MM.1S (cell line): ENCODE results near the gene NPLOC4.

Experiments used
- DNase-seq: peaks from one replicate; pipeline ENCODE4 v3.0.0-alpha.2; 2015
- H2AFZ ChIP-seq: fragments of 300-600 bp; sonication (generic); 2 replicates; pipeline ENCODE4 v1.6.0; 2016; ENCODE audit warnings: antibody characterized with exemption, low read length
- H3F3A ChIP-seq: fragments of 300-600 bp; sonication (generic); 2 replicates; pipeline ENCODE4 v1.6.1; 2016; ENCODE audit warnings: mild to moderate bottlenecking, antibody characterized with exemption, low read length, moderate library complexity, mixed read lengths; ENCODE audit not compliant: insufficient read depth
- H3K27ac ChIP-seq: fragments of 300-600 bp; sonication (generic); 2 replicates; pipeline ENCODE4 v1.5.1; 2016; ENCODE audit warnings: mild to moderate bottlenecking, low read length
- H3K27me3 ChIP-seq: fragments of 300-600 bp; sonication (generic); replicated peaks from 2 replicates; pipeline ENCODE4 v1.6.0; 2016; ENCODE audit warnings: low read length; ENCODE audit not compliant: insufficient read depth
- H3K36me3 ChIP-seq: fragments of 300-600 bp; sonication (generic); replicated peaks from 2 replicates; pipeline ENCODE4 v1.6.1; 2016; ENCODE audit warnings: mild to moderate bottlenecking, low read length, mixed read lengths; ENCODE audit not compliant: insufficient read depth
- H3K4me1 ChIP-seq: fragments of 300-600 bp; sonication (generic); 2 replicates; pipeline ENCODE4 v1.6.1; 2016; ENCODE audit warnings: low read length, mixed read lengths
- H3K4me2 ChIP-seq: fragments of 300-600 bp; sonication (generic); 2 replicates; pipeline ENCODE4 v1.6.0; 2016; ENCODE audit warnings: low read depth, low read length
- H3K4me3 ChIP-seq: fragments of 300-600 bp; sonication (generic); 2 replicates; pipeline ENCODE4 v1.5.1; 2016; ENCODE audit warnings: low read length, mixed read lengths
- H3K79me2 ChIP-seq: fragments of 300-600 bp; sonication (generic); 2 replicates; pipeline ENCODE4 v1.6.1; 2016; ENCODE audit warnings: mixed run types, low read length, mixed read lengths
- H3K9ac ChIP-seq: fragments of 300-600 bp; sonication (generic); 2 replicates; pipeline ENCODE4 v1.6.1; 2016; ENCODE audit warnings: low read length, mixed read lengths
- H3K9me2 ChIP-seq: fragments of 300-600 bp; sonication (generic); replicated peaks from 2 replicates; pipeline ENCODE4 v1.6.1; 2016; ENCODE audit warnings: mild to moderate bottlenecking, low read length, mixed read lengths; ENCODE audit not compliant: insufficient read depth
- H3K9me3 ChIP-seq: fragments of 300-600 bp; sonication (generic); replicated peaks from 2 replicates; pipeline ENCODE4 v1.6.1; 2016; ENCODE audit warnings: mild to moderate bottlenecking, low read length, mixed read lengths; ENCODE audit not compliant: insufficient read depth
- H4K20me1 ChIP-seq: fragments of 300-600 bp; sonication (generic); 2 replicates; pipeline ENCODE4 v1.6.1; 2016; ENCODE audit warnings: mild to moderate bottlenecking, low read length, moderate library complexity, mixed read lengths; ENCODE audit not compliant: insufficient read depth
- CTCF ChIP-seq: fragments of 300-600 bp; sonication (generic); IDR thresholded peaks from 2 replicates; pipeline ENCODE4 v1.5.1; 2016; ENCODE audit warnings: antibody characterized with exemption, low read length, mixed read lengths
- EZH2 ChIP-seq: fragments of 300-600 bp; sonication (generic); optimal IDR thresholded peaks from 2 replicates; pipeline ENCODE3; 2017; ENCODE audit warnings: low read depth, mild to moderate bottlenecking, antibody characterized with exemption, low read length, mixed read lengths
- EZH2phosphoT487 ChIP-seq: fragments of 300-600 bp; sonication (generic); IDR thresholded peaks from 2 replicates; pipeline ENCODE4 v1.6.1; 2018; ENCODE audit warnings: antibody characterized with exemption, low read length

Gene NPLOC4

GRCh38 chr17:81672954-81673353 is 36.0 kb upstream of the NPLOC4 start:
- Histone ChIP-seq H3K9ac (no peak overlapping the region), H3K4me3 (no peak overlapping the region), H3K79me2 (peaks cover 15% of the 10 kb centered on the region), H4K20me1 (no peaks in the 10 kb centered on the region), H3K27ac (no peak overlapping the region), H2AFZ (no peak overlapping the region), H3K36me3 (no peaks in the 10 kb centered on the region), H3F3A (0 out of 2 replicates have a peak, but pooled peaks cover 4% of the 10 kb centered on the region), H3K4me1 (no peaks in the 10 kb centered on the region), H3K9me2 (no peaks in the 10 kb centered on the region), H3K9me3 (no peaks in the 10 kb centered on the region), H3K27me3 (no peaks in the 10 kb centered on the region), H3K4me2 (no peak overlapping the region)
- TF ChIP-seq CTCF: no peak
- no peak for TF ChIP-seq EZH2phosphoT487
- TF ChIP-seq EZH2: no peak
- DNase-seq: no peak

- Histone ChIP-seq H3K27ac (no peak overlapping the region), H3K27me3 (no peaks in the 10 kb centered on the region), H4K20me1 (no peaks in the 10 kb centered on the region), H3K4me2 (no peak overlapping the region), H3K9ac (no peak overlapping the region), H3K9me3 (no peaks in the 10 kb centered on the region), H2AFZ (no peak overlapping the region), H3F3A (0 out of 2 replicates have a peak, but pooled peaks cover 4% of the 10 kb centered on the region), H3K4me3 (no peak overlapping the region), H3K9me2 (no peaks in the 10 kb centered on the region), H3K79me2 (peaks cover 19% of the 10 kb centered on the region), H3K36me3 (no peaks in the 10 kb centered on the region), H3K4me1 (peaks cover 4% of the 10 kb centered on the region; the same call in 1 of the 2 replicates)
- DNase-seq: no peak
- TF ChIP-seq EZH2phosphoT487: no peak
- TF ChIP-seq CTCF: no peak
- no peak for TF ChIP-seq EZH2
Observed at GRCh38 chr17:81672504-81672903, 35.6 kb upstream of the NPLOC4 start.

GRCh38 chr17:81667754-81668153 is 30.8 kb upstream of the NPLOC4 start:
- Histone ChIP-seq H3K4me3 (peak overlapping the region; percentile 13; the same call in 1 of the 2 replicates), H3K79me2 (peaks cover 39% of the 10 kb centered on the region), H2AFZ (no peak overlapping the region), H3K27ac (no peak overlapping the region), H3F3A (0 out of 2 replicates have a peak, but pooled peaks cover 1% of the 10 kb centered on the region), H3K36me3 (no peaks in the 10 kb centered on the region), H3K4me1 (peaks cover 5% of the 10 kb centered on the region; the same call in 1 of the 2 replicates), H4K20me1 (no peaks in the 10 kb centered on the region), H3K27me3 (no peaks in the 10 kb centered on the region), H3K9ac (no peak overlapping the region), H3K9me3 (no peaks in the 10 kb centered on the region), H3K9me2 (no peaks in the 10 kb centered on the region), H3K4me2 (peak overlapping the region; percentile 64)
- no peak for TF ChIP-seq EZH2
- TF ChIP-seq EZH2phosphoT487: no peak
- TF ChIP-seq CTCF: no peak
- DNase-seq: no peak
